22Rv1 (cell line): ENCODE data around the gene NPAS2.

Experiments
- CTCF ChIP-seq: fragments of 450-650 bp; IDR thresholded peaks from 2 replicates; pipeline ENCODE4 v1.5.1; 2017; ENCODE audit warnings: mild to moderate bottlenecking
- ZFX ChIP-seq: fragments of 450-650 bp; IDR thresholded peaks from 2 replicates; pipeline ENCODE4 v1.6.1; 2017; ENCODE audit warnings: antibody characterized with exemption, borderline replicate concordance

DNA sequence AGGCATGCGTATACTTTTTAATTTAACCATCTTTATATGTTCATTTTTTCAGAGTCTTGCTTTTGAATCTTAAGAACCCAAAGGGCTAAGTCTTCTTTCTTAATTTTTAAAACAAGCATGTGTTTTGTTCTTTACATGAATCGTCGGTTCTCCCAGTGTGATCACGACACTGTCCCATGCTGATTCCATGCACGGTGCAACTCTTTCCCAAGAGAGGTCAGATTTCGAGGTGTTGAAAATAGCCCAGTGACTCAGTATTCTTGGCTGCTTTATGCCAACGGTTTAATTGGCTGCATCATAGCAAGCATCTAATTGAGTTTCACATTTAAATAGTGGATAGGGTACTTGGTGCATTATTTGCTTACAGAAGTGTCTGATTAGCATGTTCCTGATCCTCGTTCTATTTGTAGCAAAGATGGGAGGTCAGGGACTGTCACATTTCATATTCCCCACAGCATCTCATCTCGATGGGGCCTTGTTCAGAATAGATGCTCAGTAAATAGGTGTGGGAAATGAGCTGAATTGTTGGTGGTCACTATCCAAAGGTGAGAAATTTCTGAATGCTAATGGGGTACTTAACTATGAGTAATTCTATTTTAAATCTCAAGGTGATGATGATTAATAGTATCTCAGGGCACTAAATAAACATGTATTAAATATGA is 2.8 kb downstream of the NPAS2 start:
- TF ChIP-seq CTCF (no peak), ZFX (no peak)
